SK-N-SH (cell line): ENCODE measurements around the gene ARHGAP26. TPM values are rescaled to one million over a fixed set of nuclear protein-coding genes. Genes with fewer than 3 reads are reported as not detected.

Experiments used
- CTCF ChIA-PET: fragments of 300-600, 350-600 bp; formaldehyde crosslinking; extraction: SDS; loops from one replicate; lab custom pipeline; 2021; lab: Yijun Ruan, JAX
- POLR2A ChIA-PET: fragments of 350-600 bp; sonication (Branson Sonifier 250); formaldehyde crosslinking; extraction: SDS; loops from one replicate; lab custom pipeline; 2020; ENCODE audit warnings: antibody characterized with exemption, inconsistent platforms; lab: Yijun Ruan, JAX
- DNase-seq: peaks from one replicate; pipeline ENCODE4 v3.0.0; 2012
- H2AFZ ChIP-seq: fragments of 200-600 bp; sonication (generic); 2 replicates; pipeline ENCODE4 v1.8.1; 2016; ENCODE audit warnings: antibody characterized with exemption, mild to moderate bottlenecking, low read depth
- H3F3A ChIP-seq: fragments of 200-600 bp; sonication (generic); replicated peaks from 2 replicates; pipeline ENCODE3; 2016; ENCODE audit warnings: antibody characterized with exemption, mild to moderate bottlenecking; ENCODE audit not compliant: insufficient read depth
- H3K27ac ChIP-seq, 2 experiments: fragments of 200-500 bp in 1 of 2; fragments of 200-600 bp in 1 of 2; sonication (Bioruptor generic) in 1 of 2; sonication (generic), shearing (Covaris generic) in 1 of 2; 2 replicates each; pipeline versions ENCODE4 v1.5.1 to v1.6.1; 2014 to 2016; ENCODE audit warnings: low read depth in 2 of 2, inconsistent platforms in 1 of 2, low read length in 1 of 2, mild to moderate bottlenecking in 1 of 2, mixed read lengths in 1 of 2
- H3K27me3 ChIP-seq: fragments of 200-600 bp; sonication (generic), shearing (Covaris generic); 2 replicates; pipeline ENCODE4 v1.6.1; 2016; ENCODE audit warnings: mixed run types; ENCODE audit not compliant: insufficient read depth
- H3K36me3 ChIP-seq, 2 experiments: fragments of 200-500 bp in 1 of 2; fragments of 200-600 bp in 1 of 2; sonication (Bioruptor generic) in 1 of 2; sonication (generic) in 1 of 2; replicated peaks in 1 of 2; 2 replicates each; pipeline versions ENCODE3 to v1.5.1; 2014 to 2016; ENCODE audit warnings: low read length in 1 of 2, mild to moderate bottlenecking in 1 of 2; ENCODE audit not compliant: insufficient read depth in 2 of 2, control insufficient read depth in 1 of 2
- H3K4me1 ChIP-seq, 2 experiments: fragments of 200-500 bp in 1 of 2; fragments of 200-600 bp in 1 of 2; sonication (Bioruptor generic) in 1 of 2; sonication (generic), shearing (Covaris generic) in 1 of 2; 2 replicates each; pipeline versions ENCODE4 v1.5.1 to v1.6.1; 2014 to 2016; ENCODE audit warnings: low read depth in 1 of 2, low read length in 1 of 2, mixed run types in 1 of 2; ENCODE audit not compliant: insufficient read depth in 2 of 2, control insufficient read depth in 1 of 2
- H3K4me2 ChIP-seq: fragments of 200-600 bp; sonication (generic), shearing (Covaris generic); 2 replicates; pipeline ENCODE4 v1.6.1; 2017; ENCODE audit warnings: mixed run types
- H3K4me3 ChIP-seq, 2 experiments: fragments of 200-500 bp in 1 of 2; fragments of 200-600 bp in 1 of 2; sonication (Bioruptor generic) in 1 of 2; sonication (generic), shearing (Covaris generic) in 1 of 2; 2 replicates each; pipeline versions ENCODE4 v1.5.1 to v1.8.1; 2014 to 2016; ENCODE audit warnings: low read depth in 2 of 2, inconsistent platforms in 1 of 2, low read length in 1 of 2, mild to moderate bottlenecking in 1 of 2, mixed read lengths in 1 of 2, moderate library complexity in 1 of 2
- H3K79me2 ChIP-seq: fragments of 200-600 bp; sonication (generic); 2 replicates; pipeline ENCODE4 v1.8.1; 2017; ENCODE audit warnings: mild to moderate bottlenecking; ENCODE audit not compliant: insufficient read depth
- H3K9ac ChIP-seq: fragments of 200-600 bp; sonication (generic); 2 replicates; pipeline ENCODE4 v1.6.1; 2017; ENCODE audit warnings: mixed run types
- H3K9me2 ChIP-seq: fragments of 200-600 bp; sonication (generic); 2 replicates; pipeline ENCODE4 v1.6.1; 2017; ENCODE audit warnings: mixed run types
- H3K9me3 ChIP-seq: fragments of 200-600 bp; sonication (generic); 2 replicates; pipeline ENCODE4 v1.6.1; 2017; ENCODE audit warnings: mixed run types, mild to moderate bottlenecking, moderate library complexity
- H4K20me1 ChIP-seq: fragments of 200-600 bp; sonication (generic); 2 replicates; pipeline ENCODE4 v1.6.1; 2017; ENCODE audit warnings: mild to moderate bottlenecking, mixed run types; ENCODE audit not compliant: insufficient read depth
- CHD2 ChIP-seq: fragments of 150-350 bp; IDR thresholded peaks from 2 replicates; pipeline ENCODE4 v1.6.1; 2018; ENCODE audit warnings: low read length; ENCODE audit not compliant: partially characterized antibody
- CTCF ChIP-seq: fragments of 200-600 bp; sonication (generic); IDR thresholded peaks from 2 replicates; pipeline ENCODE4 v1.6.1; 2017; ENCODE audit warnings: antibody characterized with exemption, mild to moderate bottlenecking, moderate library complexity
- ELF1 ChIP-seq: IDR thresholded peaks from 2 replicates; pipeline ENCODE4 v1.4.0; 2012
- EP300 ChIP-seq, 2 experiments: IDR thresholded peaks; 2 replicates each; pipeline versions ENCODE4 v1.4.0 to v1.6.1; 2012; ENCODE audit warnings: borderline replicate concordance in 1 of 2, low read depth in 1 of 2, low read length in 1 of 2
- IRF3 ChIP-seq: fragments of 150-350 bp; IDR thresholded peaks from 2 replicates; pipeline ENCODE4 v1.6.1; 2016; ENCODE audit warnings: mild to moderate bottlenecking, low read depth, low read length
- MAX ChIP-seq: IDR thresholded peaks from 2 replicates; pipeline ENCODE4 v1.4.0; 2012; ENCODE audit warnings: low read depth
- MEF2A ChIP-seq: IDR thresholded peaks from 2 replicates; pipeline ENCODE4 v1.4.0; 2012; ENCODE audit warnings: low read depth, borderline replicate concordance
- NFIC ChIP-seq: IDR thresholded peaks from 2 replicates; pipeline ENCODE4 v1.4.0; 2012; ENCODE audit warnings: borderline replicate concordance
- NRF1 ChIP-seq: IDR thresholded peaks from 2 replicates; pipeline ENCODE4 v1.6.1; 2012; ENCODE audit warnings: low read depth, mild to moderate bottlenecking, low read length
- PBX3 ChIP-seq: IDR thresholded peaks from 2 replicates; pipeline ENCODE4; 2012
- RAD21 ChIP-seq: IDR thresholded peaks from 2 replicates; pipeline ENCODE4 v1.6.1; 2012; ENCODE audit warnings: mild to moderate bottlenecking, low read length
- RCOR1 ChIP-seq: fragments of 150-350 bp; IDR thresholded peaks from 2 replicates; pipeline ENCODE4 v1.6.1; 2017; ENCODE audit warnings: antibody characterized with exemption, low read length
- RFX5 ChIP-seq: IDR thresholded peaks from 2 replicates; pipeline ENCODE4 v1.6.1; 2012; ENCODE audit warnings: mild to moderate bottlenecking, improper control_type of control experiment, low read length
- SIN3A ChIP-seq: IDR thresholded peaks from 2 replicates; pipeline ENCODE4 v1.6.1; 2012; ENCODE audit warnings: low read depth, mild to moderate bottlenecking, low read length, moderate library complexity, borderline replicate concordance
- TEAD4 ChIP-seq: IDR thresholded peaks from 2 replicates; pipeline ENCODE4 v1.4.0; 2012; ENCODE audit warnings: mild to moderate bottlenecking, borderline replicate concordance; ENCODE audit not compliant: insufficient read depth
- USF1 ChIP-seq: IDR thresholded peaks from 2 replicates; pipeline ENCODE4 v1.4.0; 2012; ENCODE audit warnings: low read depth, borderline replicate concordance
- USF2 ChIP-seq: fragments of 150-350 bp; IDR thresholded peaks from 2 replicates; pipeline ENCODE4 v1.6.1; 2017; ENCODE audit warnings: antibody characterized with exemption, low read length, low read depth, borderline replicate concordance
- ZBTB33 ChIP-seq: IDR thresholded peaks from 2 replicates; pipeline ENCODE4 v1.4.0; 2012; ENCODE audit warnings: low read depth, borderline replicate concordance
- whole genome bisulfite sequencing: methylation state at CpG from one replicate; pipeline ENCODE4 v1.1.6; 2017; ENCODE audit warnings: low lambda C conversion rate; 5-methylcytosine and 5-hydroxymethylcytosine counted together
- polyA plus RNA-seq, 3 experiments: library from polyadenylated mRNA; depleted of rRNA; stranded (reverse); fragments of >200 nt; gene quantifications; 2 replicates each; pipeline ENCODE4 v1.2.3, GENCODE V29; 2012

Gene ARHGAP26
- polyA plus RNA-seq, 1 of the 3 experiments (the other 2 are of a cell fraction) = 6.1 TPM

- no peak overlapping the region for H3K4me3 ChIP-seq
- no peaks in the 10 kb centered on the region for H3K9me3 ChIP-seq
- H4K20me1 ChIP-seq = no peaks in the 10 kb centered on the region
- no peaks in the 10 kb centered on the region for H3K9me2 ChIP-seq
- H3K4me1 ChIP-seq = peaks cover 7 to 16% of the 10 kb centered on the region in 2 experiments; a peak in 3 of 4 replicates
- DNase-seq = no peak
- H3F3A ChIP-seq = no peaks in the 10 kb centered on the region
- TF ChIP-seq USF2 (no peak), NRF1 (no peak), TEAD4 (no peak), NFIC (no peak), MEF2A (no peak), MAX (no peak), PBX3 (no peak), ELF1 (no peak), USF1 (no peak), EP300 (IDR thresholded peaks at IDR 0.05; ENCODE audit: borderline replicate concordance in 1 of 2, low read depth in 1 of 2, low read length in 1 of 2) (no peak), RCOR1 (no peak), RFX5 (no peak), RAD21 (no peak), IRF3 (no peak), SIN3A (no peak), ZBTB33 (no peak), CHD2 (no peak), CTCF (no peak)
- TF ChIP-seq, all 33 proteins: peak for 0
- Histone ChIP-seq H3K79me2 (no peaks in the 10 kb centered on the region), H3K9ac (no peak overlapping the region), H3K36me3 (peaks cover 0 to 19% of the 10 kb centered on the region in 2 experiments), H3K4me2 (no peak overlapping the region), H3K27me3 (no peaks in the 10 kb centered on the region), H3K27ac (no peak overlapping the region; a peak in 1 of 4 replicates), H2AFZ (no peak overlapping the region)
- ChIA-PET POLR2A (no interaction called here), CTCF (interaction anchor here (1.0 to 1.7 kb wide), 2 partner anchors 13 to 55 kb away, joined by 4 to 7 read pairs; no protein-coding TSS in a partner anchor)
- 91% methylated on average over 6 of the region's 6 CpGs for WGBS
These were observed 361.8 kb downstream of the ARHGAP26 start for GRCh38 chr5:143131972-143132371.
